Measurements from ENCODE around the gene DGKB. TPM values are rescaled to one million over a fixed set of nuclear protein-coding genes. Genes with fewer than 3 reads are reported as not detected.

Gene DGKB
- total and polyA plus RNA-seq, 7 donors: 0.39 to 22.4 (median 11.3) TPM; not detected in 2

DNA sequence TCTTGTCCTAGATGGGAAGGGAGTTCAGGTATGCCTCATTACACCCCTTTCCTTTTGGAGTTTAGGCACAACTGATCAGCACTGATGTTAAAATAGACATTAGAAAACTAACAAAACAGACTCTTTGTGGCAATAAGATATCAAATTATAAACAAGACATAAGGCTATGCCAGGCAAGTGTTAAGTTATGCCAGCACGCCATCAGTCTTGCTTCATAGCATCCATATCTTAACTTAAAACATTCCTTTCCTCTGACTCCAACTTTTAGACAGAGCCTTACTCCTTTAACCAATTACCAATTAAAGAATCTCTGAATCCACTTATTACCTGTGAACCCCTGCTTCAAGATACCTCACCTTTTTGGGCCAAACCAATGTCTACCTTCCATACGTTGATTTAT lies 786.9 kb downstream of the DGKB start:
- Histone ChIP-seq H3K36me3 (no peaks in the 10 kb centered on the region), H3K4me1 (no peaks in the 10 kb centered on the region), H3K27ac (no peak overlapping the region), H3K9me3 (no peaks in the 10 kb centered on the region), H3K27me3 (no peaks in the 10 kb centered on the region), H3K4me3 (no peak overlapping the region)
- TF ChIP-seq, protein P1, sequence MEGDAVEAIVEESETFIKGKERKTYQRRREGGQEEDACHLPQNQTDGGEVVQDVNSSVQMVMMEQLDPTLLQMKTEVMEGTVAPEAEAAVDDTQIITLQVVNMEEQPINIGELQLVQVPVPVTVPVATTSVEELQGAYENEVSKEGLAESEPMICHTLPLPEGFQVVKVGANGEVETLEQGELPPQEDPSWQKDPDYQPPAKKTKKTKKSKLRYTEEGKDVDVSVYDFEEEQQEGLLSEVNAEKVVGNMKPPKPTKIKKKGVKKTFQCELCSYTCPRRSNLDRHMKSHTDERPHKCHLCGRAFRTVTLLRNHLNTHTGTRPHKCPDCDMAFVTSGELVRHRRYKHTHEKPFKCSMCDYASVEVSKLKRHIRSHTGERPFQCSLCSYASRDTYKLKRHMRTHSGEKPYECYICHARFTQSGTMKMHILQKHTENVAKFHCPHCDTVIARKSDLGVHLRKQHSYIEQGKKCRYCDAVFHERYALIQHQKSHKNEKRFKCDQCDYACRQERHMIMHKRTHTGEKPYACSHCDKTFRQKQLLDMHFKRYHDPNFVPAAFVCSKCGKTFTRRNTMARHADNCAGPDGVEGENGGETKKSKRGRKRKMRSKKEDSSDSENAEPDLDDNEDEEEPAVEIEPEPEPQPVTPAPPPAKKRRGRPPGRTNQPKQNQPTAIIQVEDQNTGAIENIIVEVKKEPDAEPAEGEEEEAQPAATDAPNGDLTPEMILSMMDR (IDR thresholded peaks at IDR 0.05): no peak
- no peak for TF ChIP-seq EP300 (IDR thresholded peaks at IDR 0.05)
- no peak for TF ChIP-seq POLR2AphosphoS5 (IDR thresholded peaks at IDR 0.05)
- TF ChIP-seq POLR2A (IDR thresholded peaks at IDR 0.05): no peak
- 90 to 93% methylated on average over 2 of the region's 2 CpGs for WGBS, 2 donors
- intact Hi-C loops (cut with DNase I): no loop called here
- DNase-seq: no peak

DNA sequence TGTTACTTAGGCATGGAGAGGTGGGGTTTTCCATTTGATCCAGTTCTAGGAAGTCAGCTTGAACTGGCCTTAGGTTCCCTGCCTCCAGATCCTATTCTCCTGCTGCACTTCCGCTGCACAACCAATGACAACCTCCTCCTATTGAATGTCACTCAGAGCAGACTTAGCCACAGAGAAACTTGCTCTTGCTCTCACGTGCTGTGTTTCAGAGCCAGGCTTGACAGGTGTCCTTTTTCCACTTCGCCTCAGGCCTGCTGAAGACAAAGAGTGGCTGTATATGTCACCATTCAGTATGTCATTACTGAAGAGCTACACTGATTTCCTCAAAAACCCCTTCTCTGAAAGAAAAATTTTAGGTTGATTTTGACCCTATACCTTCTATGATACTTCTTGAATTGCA lies 797.7 kb downstream of the DGKB start:
- intact Hi-C loops (cut with DNase I): no loop called here
- Histone ChIP-seq H3K4me3 (no peak overlapping the region), H3K27me3 (no peaks in the 10 kb centered on the region), H3K27ac (no peak overlapping the region), H3K36me3 (no peaks in the 10 kb centered on the region), H3K9me3 (peaks cover 0 to 4% (median 1%) of the 10 kb centered on the region in 4 donors), H3K4me1 (no peaks in the 10 kb centered on the region)
- 84 to 85% methylated on average over 3 of the region's 3 CpGs for WGBS, 2 donors
- no peak for TF ChIP-seq POLR2AphosphoS5 (IDR thresholded peaks at IDR 0.05)
- TF ChIP-seq, protein P1 (IDR thresholded peaks at IDR 0.05): no peak
- no peak for TF ChIP-seq POLR2A (IDR thresholded peaks at IDR 0.05)
- no peak for TF ChIP-seq EP300 (IDR thresholded peaks at IDR 0.05)
- no peak for DNase-seq

DNA sequence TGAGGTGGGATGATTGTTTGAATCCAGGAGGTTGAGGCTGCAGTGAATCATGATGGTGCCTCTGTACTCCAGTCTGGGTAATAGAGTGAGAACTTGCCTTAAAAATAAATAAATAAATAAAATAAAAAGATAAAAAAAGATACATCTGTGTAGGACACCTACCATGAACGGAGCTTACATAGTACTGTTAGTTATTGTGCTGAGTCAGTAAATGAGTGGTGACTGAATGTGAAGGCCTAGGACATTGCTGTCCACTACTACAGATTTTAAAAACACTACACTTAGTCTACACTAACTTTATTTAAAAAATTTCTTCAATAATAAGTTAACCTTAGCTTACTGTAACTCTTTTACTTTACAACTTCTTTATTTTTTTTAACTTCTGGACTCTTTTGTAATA lies 806.4 kb downstream of the DGKB start:
- H3K27me3 ChIP-seq: no peaks in the 10 kb centered on the region
- no peak for TF ChIP-seq POLR2AphosphoS5 (IDR thresholded peaks at IDR 0.05)
- TF ChIP-seq, protein P1 (IDR thresholded peaks at IDR 0.05): no peak
- TF ChIP-seq POLR2A (IDR thresholded peaks at IDR 0.05): no peak
- TF ChIP-seq EP300 (IDR thresholded peaks at IDR 0.05): no peak
- H3K9me3 ChIP-seq: no peaks in the 10 kb centered on the region
- H3K4me3 ChIP-seq: no peak overlapping the region
- no peaks in the 10 kb centered on the region for H3K36me3 ChIP-seq
- H3K27ac ChIP-seq: no peak overlapping the region
- DNase-seq: no peak
- WGBS, 2 donors: 84 to 95% methylated on average over 1 of the region's 1 CpG
- H3K4me1 ChIP-seq: no peaks in the 10 kb centered on the region
- intact Hi-C loops (cut with DNase I): no loop called here

DNA sequence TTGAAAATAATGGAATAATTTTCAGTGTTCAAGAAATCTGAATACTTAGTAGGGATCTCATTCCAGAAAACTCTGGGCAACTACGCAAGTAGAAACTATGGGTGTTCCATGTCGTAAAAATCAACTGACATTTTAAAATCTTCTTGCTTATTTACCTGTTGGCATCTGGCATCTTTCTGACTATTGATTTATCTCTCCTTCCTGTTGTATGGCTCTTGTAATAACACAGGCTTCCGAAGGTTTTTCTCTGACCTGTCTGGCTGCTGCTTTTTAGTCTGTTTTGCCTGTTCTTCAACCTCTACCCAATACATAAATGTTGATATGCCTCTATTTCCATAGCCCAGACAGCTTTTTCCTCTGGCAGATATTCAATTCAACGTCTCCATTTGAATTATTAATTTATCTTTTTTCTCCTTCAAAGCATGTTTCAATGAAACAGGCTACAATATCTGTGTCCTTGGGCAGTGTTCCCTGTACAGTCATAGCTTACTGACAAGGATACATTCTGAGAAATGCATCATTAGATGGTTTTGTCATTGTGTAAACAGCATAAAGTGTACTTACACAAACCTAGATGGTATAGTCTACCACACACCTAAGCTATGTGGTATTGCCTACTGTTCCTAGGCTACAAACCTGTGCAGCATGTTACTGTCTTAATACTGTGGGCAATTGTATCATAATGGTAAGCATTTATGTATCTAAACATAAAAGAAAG lies 807.2 kb downstream of the DGKB start:
- 58 to 72% methylated on average over 4 of the region's 4 CpGs for WGBS, 2 donors
- no peak overlapping the region for H3K4me3 ChIP-seq

More for the DNA sequence above, 807.2 kb downstream of the DGKB start:
- TF ChIP-seq, protein P1 (IDR thresholded peaks at IDR 0.05): no peak
- no peaks in the 10 kb centered on the region for H3K27me3 ChIP-seq
- DNase-seq: no peak
- no peak overlapping the region for H3K27ac ChIP-seq
- H3K4me1 ChIP-seq: no peaks in the 10 kb centered on the region
- intact Hi-C loops (cut with DNase I): no loop called here
- no peaks in the 10 kb centered on the region for H3K36me3 ChIP-seq
- H3K9me3 ChIP-seq: no peaks in the 10 kb centered on the region

Data from sigmoid colon (tissue), 7 donors.